ENCODE data around the gene POMC.
"Not testable (repeated sequence)": the region's sequence is repeated elsewhere in the genome, so short reads cannot be mapped to it uniquely, and the experiment has no call there.

The POMC gene

DNA sequence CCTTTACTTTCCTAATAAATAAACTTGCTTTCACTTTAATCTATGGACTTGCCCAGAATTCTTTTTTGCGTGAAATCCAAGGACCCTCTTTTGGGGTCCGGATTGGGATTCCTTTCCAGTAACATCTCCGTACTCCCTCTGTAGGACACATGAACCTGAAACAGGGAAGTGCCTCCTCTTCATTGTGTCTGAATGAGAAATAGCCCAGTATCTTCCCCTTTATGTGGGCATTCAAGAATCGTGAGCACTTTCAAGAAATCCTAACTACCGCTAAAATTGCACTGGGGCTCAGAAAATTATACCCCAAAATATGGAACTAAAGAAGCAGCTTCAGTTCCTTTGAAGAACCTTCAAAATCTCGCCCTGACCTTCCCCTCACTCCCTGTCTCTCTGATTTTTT lies 7.8 kb upstream of the POMC start:
- no peak for DNase-seq

DNA sequence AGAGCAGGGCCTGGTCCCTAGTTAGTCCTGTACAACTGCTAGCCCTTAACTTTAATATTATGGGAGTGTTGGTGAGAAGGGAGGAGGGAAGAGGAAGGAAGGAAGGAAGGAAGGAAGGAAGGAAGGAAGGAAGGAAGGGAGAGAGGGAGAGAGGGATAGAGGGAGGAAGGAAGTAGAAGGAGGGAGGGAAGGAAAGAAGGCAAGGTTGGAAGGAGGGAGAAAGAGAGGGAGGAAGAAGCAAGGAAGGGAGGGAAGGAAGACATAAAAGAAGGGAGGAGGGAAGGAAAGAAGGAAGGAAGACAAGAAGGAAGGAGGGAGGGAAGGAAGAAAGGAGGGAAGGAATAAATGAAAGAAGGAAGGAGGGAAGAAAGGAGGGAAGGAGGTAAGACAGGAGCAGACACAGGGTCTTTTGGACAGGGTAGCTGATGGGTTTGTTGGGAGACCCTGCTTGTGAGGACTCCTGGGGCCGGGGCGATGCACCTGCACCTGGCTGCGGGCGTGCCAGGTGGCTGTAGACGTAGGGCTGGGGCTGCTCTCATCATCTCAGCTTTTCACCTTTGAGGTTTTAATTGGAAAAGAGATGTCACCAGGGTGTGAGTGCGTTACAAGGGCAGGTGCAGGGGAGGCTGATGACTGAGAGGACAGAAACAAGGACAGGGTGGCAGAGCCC lies 5.9 kb upstream of the POMC start:
- no peak for DNase-seq

DNA sequence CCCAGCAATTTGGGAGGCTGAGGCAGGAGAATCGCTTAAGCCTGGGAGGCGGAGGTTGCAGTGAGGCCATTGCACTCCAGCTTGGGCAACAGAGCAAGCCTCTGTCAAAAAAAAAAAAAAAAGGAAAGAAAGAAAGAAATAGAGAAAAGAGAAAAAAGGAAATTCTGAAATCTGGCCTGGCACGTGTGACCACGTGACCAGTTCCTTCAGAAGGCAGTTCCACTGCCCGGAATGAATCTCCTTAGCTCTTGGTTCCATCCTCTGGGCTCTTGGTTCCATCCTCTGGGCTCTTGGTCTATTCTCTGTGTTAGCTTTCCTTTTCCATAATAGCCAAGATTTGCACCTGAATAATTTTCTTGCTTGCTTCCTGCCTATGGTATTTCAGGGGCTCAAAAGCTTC lies 5.3 kb upstream of the POMC start:
- DNase-seq = no peak

DNA sequence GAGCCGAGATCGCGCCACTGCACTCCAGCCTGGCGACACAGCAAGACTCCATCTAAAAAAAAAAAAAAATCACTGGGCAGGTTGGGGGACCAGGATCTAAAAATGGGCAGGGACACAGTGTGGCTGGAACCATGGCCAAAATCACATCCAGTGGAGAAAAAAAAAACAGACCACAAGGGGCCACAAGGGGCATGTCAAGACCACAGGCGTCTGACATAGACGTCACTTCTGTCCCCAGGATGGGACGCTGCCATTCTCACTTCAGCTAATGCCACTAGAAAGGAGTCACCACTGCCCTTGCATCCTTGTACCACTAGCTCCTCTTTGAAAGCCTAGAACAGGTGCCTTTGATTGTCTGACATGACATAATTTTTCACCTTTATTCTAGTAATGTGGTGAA lies 2.5 kb upstream of the POMC start:
- DNase-seq = no peak

DNA sequence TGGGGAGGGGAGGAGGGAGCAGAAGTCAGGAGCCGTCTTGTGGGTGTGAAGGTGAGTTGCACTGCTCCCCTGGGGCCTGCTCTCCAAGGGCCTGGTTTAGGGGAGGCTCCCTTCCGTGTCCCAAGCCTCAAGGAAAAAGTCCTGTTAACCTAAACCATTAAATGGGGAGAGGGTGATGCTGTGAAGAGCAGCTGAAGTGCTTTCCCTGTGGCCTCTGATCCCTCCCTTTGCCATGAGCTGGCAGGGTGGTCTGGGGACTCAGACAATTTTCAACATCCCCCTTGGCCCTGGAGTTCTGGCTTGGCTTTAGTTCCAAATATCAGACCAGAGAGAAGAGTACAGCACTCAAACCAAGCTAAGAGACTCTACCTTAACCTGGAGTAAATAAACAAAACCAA lies 692 bp upstream of the POMC start:
- no peak for DNase-seq

DNA sequence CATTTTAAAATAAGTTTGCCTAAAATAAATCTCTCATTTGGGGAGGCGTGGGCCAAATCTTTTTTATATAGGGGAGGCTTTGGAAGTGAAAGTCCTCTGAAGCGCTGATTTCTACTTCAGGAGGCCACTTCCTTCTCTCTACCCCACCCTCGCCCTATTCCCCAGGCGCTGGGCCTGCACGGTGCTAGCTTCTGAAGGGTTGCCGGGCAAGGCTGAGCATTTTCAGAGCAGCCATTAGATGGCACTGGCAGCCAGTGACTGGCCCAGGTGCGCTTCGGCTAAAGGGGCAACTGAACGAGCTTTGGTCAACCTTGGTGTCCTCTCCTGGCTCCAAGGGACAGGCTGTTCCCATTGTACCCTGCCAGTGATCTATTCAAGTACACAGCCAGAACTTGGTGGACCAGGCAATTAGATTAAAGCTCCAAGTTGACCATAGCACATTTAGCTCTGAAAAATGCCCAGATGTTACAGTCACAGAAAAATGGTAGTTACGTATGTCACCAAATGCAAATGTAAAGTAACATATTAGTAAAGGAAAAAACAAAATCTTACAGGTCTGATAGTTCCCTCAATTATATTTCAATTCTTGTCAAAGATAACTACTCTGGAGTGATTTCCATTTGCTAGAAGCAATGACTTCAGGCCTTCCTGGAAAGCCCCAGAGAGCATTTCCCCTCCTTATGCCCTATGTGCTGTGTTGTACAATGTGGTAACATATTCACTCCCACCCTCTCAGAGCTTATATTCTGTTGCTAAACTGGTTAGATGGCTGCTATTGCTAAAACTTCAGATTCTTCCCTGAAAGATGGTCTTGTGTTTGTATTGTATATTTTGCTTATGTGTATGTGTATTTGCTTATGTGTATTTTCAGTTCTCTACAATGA lies 2.1 kb downstream of the POMC start:
- peak in 2 of 4 experiments; percentile 16 to 25 for DNase-seq

DNA sequence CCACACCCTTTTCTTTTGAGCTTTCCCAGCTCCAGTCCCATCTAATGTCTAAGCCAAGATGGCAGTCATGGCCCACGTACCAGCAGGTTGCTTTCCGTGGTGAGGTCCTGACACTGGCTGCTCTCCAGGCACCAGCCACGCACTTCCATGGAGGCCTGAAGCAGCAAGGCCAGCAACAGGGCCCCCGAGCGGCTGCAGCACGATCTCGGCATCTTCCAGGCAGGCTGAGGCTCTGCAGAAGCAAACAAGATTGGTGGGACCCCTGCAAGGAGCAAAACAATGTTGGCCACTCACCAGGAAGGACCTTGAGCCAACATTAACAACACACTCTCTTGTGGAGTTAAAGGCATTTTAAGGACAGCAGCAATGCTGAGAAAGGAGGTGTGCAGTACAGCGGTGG lies 3.8 kb downstream of the POMC start:
- no peak for DNase-seq

DNA sequence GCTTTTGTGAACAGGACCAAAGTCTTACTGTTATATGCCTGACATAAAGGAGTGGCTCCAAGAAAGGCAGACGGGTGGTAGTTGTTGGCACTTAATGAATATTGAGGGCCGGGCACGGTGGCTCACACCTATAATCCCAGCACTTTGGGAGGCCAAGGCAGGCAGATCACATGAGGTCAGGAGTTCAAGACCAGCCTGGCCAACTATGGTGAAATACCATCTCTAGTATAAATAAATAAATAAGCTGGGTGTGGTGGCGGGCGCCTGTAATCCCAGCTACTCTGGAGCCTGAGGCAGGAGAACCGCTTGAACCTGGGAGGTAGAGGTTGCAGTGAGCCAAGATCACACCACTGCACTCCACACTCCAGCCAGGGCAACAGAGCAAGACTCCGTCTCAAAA lies 6.3 kb downstream of the POMC start:
- not testable (repeated sequence) for DNase-seq

DNA sequence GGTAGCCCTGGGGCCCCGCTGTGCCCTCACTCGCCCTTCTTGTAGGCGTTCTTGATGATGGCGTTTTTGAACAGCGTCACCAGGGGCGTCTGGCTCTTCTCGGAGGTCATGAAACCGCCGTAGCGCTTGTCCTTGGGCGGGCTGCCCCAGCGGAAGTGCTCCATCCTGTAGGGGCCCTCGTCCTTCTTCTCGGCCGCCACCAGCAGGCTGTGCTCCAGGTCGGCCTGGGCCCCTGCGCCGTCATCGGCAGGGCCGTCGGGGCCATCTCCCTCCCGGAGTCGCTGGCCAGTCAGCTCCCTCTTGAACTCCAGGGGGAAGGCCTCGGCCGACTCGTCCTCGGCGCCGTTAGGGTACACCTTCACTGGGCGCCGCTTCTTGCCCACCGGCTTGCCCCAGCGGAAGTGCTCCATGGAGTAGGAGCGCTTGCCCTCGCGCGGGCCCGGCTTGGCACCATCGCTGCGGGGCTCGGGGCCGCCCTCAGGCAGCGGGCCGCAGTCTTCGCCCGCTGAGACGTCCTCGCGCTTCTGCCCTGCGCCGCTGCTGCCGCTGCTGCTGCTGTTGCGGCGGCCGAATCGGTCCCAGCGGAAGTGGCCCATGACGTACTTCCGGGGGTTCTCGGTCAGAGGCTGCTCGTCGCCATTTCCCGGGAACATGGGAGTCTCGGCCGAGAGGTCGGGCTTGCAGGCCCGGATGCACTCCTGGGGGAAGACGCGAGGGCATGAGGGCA lies 7.2 kb downstream of the POMC start:
- peak in 3 of 4 experiments; percentile 21 to 62 (median 38) for DNase-seq

DNA sequence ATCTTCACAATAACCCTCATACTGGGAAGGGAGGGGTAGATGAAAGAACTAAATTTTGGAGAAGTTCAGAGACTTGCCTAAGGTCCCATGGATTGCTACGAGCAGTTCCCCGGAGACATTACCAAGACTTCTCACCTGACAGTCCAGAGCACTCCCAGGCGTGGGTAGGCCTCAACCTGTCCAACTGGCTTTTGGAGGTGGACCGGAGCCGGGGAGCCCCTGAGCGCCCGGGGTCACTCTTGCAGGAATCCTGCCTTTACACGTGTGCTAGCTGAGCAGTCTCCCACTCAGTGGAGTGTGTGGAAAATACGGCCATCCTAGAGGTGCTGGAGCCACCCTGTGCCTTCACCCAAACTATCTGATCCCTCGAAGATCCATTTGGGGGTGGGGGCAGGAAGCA lies 8.0 kb downstream of the POMC start:
- no peak for DNase-seq

DNA sequence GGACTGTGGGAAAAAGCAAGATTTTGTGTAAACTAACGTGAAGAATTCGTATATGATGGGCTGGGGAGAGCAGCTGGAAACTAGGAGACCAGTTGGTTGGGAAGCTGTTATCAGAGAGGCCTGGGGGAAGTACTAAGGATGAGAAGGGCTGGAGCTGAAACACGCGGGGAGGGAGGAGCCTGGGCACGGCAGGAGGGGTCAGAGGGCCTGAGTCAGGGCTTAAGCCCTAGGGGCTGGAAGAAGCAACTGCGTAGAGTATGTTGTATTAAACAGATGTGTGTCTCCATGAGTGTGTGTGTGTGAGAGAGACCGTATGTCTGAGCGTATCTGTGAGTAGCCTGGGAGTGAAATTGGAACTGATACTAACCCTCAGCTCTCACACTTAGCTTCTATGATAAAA lies 8.4 kb downstream of the POMC start:
- no peak for DNase-seq

DNA sequence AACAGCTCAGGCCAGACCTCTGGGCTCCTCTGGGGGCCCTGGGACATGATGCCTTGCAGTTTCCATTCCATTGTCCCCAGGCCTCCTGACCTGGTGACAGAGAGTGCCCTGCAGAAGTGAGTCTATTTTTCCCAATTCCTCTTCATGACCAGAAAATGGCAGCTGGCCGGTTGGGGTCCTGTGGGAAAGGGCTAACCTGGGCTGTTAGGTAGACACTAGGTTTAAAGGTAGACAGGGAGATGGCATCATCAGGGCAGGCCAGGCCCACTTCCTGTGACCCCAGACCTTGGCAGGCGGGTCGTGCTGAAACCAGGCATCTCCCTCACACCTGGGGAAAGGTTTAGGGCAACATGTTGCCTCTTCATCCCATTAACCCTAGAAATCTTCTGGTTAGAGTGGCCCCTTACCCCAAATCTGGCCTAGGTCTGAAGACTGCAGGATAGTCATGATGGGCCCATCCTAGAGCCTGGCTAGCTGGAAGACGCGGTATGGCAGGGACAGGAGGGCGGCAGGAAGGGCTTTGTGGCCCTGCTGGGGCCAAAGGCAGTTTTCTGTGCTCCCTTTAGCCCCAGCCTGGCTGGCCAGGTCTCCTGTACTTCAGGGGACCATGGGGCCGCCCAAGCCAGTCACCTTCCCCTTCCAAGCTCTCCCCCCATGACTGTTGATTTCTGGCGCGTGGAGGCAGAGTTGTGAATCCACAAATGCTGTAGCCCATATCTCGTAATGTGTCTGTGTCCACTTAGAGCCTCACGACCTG lies 10.1 kb downstream of the POMC start:
- no peak for DNase-seq

DNA sequence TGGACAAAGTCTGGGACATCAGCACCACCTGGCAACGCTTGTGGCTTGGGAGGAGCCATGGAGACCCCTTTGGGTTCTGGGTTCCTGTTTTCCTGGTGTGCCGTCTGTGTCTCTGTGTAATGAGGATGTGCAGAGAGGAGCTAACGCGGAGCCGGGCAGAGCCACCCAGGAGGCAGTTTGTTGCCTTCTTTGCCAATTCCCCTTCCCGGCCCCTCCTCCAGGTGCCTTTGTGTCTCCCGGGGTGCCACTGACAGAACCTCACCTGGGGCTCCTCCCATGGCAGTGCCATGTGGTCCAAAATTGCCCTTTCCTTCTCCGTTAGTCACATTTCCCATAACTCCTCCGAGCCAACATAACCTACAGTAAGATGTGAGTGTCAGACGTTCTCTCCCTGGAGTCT lies 13.0 kb downstream of the POMC start:
- DNase-seq = no peak

DNA sequence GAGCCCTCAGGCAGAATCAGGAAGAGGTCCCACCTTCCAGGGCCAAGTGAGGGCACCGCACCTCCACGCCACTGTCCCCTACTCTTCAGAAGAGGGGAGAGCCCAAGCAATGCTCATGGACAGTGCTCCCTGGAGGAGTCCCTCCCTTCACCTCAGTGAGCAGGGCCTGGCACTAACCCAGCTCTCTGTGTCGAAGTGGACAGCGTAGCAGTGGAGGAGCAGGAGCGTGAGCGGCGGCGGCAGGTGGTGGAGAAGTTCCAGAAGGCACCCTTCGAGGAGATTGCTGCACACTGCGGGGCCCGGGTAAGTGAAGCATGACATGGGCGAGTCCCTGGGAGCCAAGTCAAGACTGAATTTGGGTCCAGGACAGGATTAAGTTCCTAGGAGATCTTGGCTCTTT lies 16.7 kb downstream of the POMC start:
- no peak for DNase-seq

DNA sequence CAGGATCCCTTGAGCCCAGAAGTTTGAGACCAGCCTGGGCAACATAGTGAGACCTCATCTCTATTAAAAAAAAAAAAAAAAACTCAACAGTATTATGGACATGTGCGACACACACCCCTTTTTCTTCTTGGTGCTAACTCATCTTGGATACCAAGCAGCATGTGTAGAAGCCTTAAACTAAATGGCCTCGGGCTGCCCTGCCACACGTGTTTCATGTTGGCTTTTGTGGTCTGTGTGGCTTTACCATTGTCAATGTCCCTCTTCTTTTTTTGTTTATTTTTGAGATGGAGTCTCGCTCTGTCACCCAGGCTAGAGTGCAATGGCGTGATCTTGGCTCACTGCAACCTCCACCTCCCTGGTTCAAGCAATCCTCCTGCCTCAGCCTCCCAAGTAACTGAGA lies 17.4 kb downstream of the POMC start:
- DNase-seq = not testable (repeated sequence)

DNA sequence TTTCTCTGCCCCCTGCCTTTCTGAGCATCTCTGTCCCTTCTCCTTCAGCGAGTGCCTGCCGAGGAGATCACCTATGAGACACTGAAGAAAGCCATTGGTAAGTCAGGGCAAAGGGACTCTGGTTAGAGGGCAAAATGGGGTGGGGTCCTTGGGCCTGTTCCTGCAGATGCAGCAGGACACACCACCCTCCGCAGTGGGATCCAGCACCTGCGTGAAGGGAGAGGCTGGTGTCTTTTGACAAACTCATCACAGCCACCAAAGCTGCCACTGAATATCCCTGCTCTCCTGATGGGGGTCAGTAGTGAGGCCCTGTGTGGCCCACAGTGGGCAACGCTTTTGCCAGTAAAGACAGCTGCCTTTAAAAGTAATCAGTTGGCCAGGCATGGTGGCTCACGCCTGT lies 18.7 kb downstream of the POMC start:
- no peak for DNase-seq

DNA sequence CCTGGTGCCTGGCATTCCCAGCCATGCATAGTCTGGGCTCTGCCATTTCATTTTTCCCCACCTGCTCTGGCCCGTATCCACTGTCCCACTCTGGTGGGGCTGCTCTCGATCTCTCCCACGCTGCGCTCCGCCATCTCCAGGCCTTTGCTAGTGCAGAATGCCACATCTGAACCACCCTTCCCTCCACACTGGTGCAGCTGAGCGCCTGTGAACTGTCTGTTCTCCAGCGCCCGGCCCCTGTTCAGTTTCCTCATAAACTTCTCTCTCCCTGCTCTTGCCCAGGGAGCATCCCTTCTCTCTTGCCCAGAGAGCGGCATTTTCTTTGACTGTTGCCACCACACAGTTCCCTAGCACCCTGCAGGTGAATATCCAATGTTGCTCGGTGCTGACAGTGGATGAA lies 21.5 kb downstream of the POMC start:
- no peak for DNase-seq

DNA sequence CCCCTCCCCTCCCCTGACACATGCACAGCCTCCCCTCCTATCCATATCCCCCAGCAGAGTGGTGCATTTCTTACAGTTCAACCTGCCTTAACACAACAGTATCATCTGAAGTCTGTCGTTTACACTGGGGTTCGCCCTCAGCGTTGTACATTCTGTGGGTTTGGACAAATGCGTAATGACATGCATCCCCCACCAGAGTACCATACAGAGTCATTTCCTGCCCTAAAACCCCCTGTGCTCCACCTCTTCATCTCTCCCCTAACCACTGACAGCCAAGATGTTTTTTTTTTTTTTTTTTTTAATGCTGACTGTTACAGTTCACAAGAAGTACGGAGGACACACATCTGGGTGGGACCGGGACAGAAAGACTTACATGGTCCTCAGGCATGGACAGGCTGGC lies 22.6 kb downstream of the POMC start:
- no peak for DNase-seq

DNA sequence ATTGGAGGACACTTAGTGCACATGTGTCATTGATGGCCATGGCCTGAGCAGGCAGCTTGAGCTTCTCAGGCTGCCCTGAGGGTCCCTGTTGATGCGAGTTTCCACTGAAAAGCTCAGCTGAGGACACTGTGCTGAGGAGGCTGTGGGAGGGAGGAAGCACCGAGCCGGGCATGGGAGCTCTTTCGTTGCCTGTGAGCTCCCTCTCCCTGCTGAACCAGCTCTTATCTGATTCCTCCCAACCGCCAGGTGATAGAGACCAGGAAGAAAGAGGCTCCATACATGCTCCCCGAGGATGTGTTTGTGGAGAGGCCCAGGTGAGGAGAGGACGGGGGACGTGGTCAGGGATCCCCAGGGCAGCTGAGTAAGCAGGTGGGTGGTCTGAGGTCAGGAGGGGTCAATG lies 27.3 kb downstream of the POMC start:
- DNase-seq = no peak

DNA sequence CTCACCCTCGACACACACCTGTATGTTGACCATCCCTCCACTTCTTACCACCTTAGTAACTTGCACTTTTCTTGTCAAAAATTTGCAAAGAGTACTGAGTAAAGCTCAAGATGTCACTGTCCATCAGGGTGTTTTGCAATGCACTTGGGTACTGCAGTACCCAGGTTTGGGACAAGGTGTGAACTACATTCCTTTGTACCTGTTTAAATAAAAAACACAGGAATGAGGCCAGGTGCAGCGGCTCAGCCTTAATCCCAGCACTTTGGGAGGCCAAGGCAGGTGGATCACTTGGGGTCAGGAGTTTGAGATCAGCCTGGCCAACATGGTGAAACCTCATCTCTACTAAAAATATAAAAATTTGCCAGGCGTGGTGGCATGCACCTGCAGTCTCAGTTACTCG lies 27.8 kb downstream of the POMC start:
- not testable (repeated sequence) for DNase-seq

DNA sequence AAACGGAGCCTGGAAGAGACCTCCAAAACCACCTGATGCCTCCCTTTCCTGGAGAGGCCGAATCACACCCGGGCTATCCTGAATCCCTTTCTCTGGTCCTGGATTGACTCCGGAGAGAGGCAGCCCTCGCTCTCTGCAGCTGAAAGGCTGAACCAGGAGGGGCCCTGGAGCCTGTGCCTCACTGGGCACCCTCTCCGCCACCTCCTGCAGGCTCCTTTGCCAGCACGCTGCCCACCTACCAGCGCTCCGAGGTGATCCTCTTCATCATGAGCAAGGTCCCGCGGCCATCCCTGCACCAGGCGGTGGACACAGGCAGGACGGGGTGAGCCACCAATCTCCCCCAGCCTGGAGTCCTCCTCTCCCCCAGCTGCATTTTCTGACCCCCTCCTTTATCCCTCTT lies 35.7 kb downstream of the POMC start:
- DNase-seq = no peak

DNA sequence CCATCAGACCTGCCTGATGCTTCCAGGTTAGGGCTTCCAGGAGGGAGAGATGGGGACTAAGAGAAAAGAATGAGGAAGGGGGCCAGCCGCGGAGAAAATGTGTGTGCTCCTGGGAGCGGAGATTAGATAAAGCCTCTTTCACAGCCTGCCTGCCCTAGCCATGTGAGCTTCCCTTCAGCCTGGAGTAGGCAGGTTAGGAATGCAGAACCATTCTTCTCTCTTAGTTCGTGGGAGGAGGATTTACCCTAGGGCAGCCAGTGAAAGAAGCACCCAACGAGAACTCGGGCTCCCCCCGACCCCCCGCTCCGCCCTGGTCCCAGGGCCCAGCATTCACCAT lies 36.1 kb downstream of the POMC start:
- DNase-seq = no peak

DNA sequence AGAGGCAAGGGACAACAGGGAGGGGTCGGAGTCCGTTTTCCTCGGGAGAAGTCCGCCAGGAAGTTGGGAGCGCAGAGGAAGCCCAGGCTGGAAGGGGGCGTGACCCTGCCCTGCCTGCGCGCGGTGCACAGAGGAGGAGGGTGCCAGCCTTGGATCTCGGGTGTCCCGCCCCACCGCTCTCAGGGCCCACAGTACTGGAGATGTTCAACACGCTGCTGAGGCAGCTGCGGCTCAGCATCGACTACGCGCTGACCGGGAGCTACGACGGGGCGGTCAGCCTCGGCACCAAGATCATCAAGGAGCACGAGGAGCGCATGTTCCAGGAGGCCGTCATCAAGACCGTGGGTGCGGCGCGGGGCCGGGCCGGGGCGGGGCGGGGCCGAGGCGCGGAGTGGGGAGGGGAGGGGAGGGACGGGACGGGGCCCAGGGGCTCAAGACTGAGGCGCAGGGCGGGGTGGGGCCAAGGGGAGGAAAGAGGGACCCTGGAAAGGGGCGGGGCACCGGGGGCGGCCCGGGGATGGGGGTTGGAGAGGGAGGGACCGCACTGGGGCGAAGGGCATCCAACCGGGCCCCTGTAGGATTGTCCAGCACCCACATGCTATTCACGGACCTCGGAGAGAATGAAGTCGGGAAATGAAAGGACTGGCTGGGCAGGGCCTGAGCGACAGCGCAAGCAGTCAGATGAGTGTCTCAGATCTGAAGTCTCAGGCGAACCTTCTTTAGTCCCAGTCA lies 36.6 kb downstream of the POMC start:
- no peak for DNase-seq
